HepG2 (cell line): ENCODE data around the gene HNRNPM. TPM values are rescaled to one million over a fixed set of nuclear protein-coding genes. Genes with fewer than 3 reads are reported as not detected.

Source experiments
- ARNT ChIP-seq: fragments of 450-650 bp; IDR thresholded peaks from 2 replicates; pipeline ENCODE4 v1.6.1; 2017
- BORCS8-MEF2B ChIP-seq: sonication (generic); formaldehyde crosslinking; IDR thresholded peaks from 2 replicates; pipeline ENCODE4 v1.8.0; 2022; ENCODE audit warnings: mild to moderate bottlenecking, missing genetic modification reagents
- HOXD1 ChIP-seq: sonication (generic); formaldehyde crosslinking; IDR thresholded peaks from 2 replicates; pipeline ENCODE4 v1.5.0; 2020; ENCODE audit warnings: missing genetic modification reagents
- JUND ChIP-seq: sonication (generic); formaldehyde crosslinking; IDR thresholded peaks from 2 replicates; pipeline ENCODE4 v1.8.0; 2022; ENCODE audit warnings: mild to moderate bottlenecking, missing genetic modification reagents
- MEIS2 ChIP-seq: sonication (generic); formaldehyde crosslinking; IDR thresholded peaks from 2 replicates; pipeline ENCODE4 v1.9.0; 2021; ENCODE audit warnings: mild to moderate bottlenecking, missing genetic modification reagents
- POLR2G ChIP-seq: fragments of 200-400 bp; formaldehyde crosslinking; IDR thresholded peaks from 2 replicates; pipeline ENCODE4 v1.6.1; 2018; ENCODE audit warnings: mild to moderate bottlenecking, low read depth, low read length, moderate library complexity
- RXRA ChIP-seq: sonication (generic); formaldehyde crosslinking; IDR thresholded peaks from 2 replicates; pipeline ENCODE4 v1.5.1; 2020; ENCODE audit warnings: missing genetic modification reagents
- SETDB1 ChIP-seq: sonication (generic); formaldehyde crosslinking; IDR thresholded peaks from 2 replicates; pipeline ENCODE4 v1.5.1; 2020; ENCODE audit warnings: missing genetic modification reagents, mild to moderate bottlenecking, borderline replicate concordance
- SNRNP70 ChIP-seq: fragments of 200-400 bp; formaldehyde crosslinking; IDR thresholded peaks from 2 replicates; pipeline ENCODE4 v1.6.1; 2017; ENCODE audit warnings: mild to moderate bottlenecking, low read depth, low read length, moderate library complexity
- TBP ChIP-seq: sonication (generic); formaldehyde crosslinking; IDR thresholded peaks from 2 replicates; pipeline ENCODE4 v1.5.0; 2020; ENCODE audit warnings: missing genetic modification reagents
- WIZ ChIP-seq: sonication (generic); formaldehyde crosslinking; IDR thresholded peaks from 2 replicates; pipeline ENCODE4 v1.5.1; 2020; ENCODE audit warnings: mild to moderate bottlenecking, missing genetic modification reagents
- ZNF20 ChIP-seq: sonication (generic); formaldehyde crosslinking; IDR thresholded peaks from 2 replicates; pipeline ENCODE4 v1.4.0; 2020; ENCODE audit warnings: mild to moderate bottlenecking, moderate library complexity, missing genetic modification reagents
- ZNF468 ChIP-seq: sonication (generic); formaldehyde crosslinking; IDR thresholded peaks from 2 replicates; pipeline ENCODE4 v1.8.0; 2022; ENCODE audit warnings: mild to moderate bottlenecking, moderate library complexity, missing genetic modification reagents
- ZNF510 ChIP-seq: sonication (generic); formaldehyde crosslinking; IDR thresholded peaks from 2 replicates; pipeline ENCODE4 v1.4.0; 2020; ENCODE audit warnings: low read depth, mild to moderate bottlenecking, missing genetic modification reagents
- ZNF549 ChIP-seq: sonication (generic); formaldehyde crosslinking; IDR thresholded peaks from 2 replicates; pipeline ENCODE4 v1.5.0; 2020; ENCODE audit warnings: missing genetic modification reagents
- ZNF556 ChIP-seq: sonication (generic); formaldehyde crosslinking; IDR thresholded peaks from 2 replicates; pipeline ENCODE4 v1.4.0; 2020; ENCODE audit warnings: mild to moderate bottlenecking, missing genetic modification reagents, borderline replicate concordance
- ZNF687 ChIP-seq: sonication (generic); formaldehyde crosslinking; IDR thresholded peaks from 2 replicates; pipeline ENCODE4 v1.5.1; 2020; ENCODE audit warnings: mild to moderate bottlenecking, missing genetic modification reagents, moderate library complexity
- polyA plus RNA-seq, 8 experiments: library from polyadenylated mRNA; depleted of rRNA in 3 of 8; stranded (reverse) in 7 of 8; unstranded in 1 of 8; fragments of >200 nt; fragmentation: Illumina TruSeq in 4 of 8; extraction: Trizol in 4 of 8; gene quantifications; 2 replicates each; pipeline versions ENCODE4 v1.2.1 to v1.2.3, GENCODE V29; 2011 to 2016; ENCODE audit warnings: low read depth in 4 of 8, missing spikeins in 1 of 8, mixed read lengths in 1 of 8; ENCODE audit not compliant: insufficient read depth in 1 of 8
- total RNA-seq, 5 experiments: library from RNA; depleted of rRNA; stranded (reverse); fragments of >200 nt; fragmentation: Illumina TruSeq; extraction: Trizol; gene quantifications; 2 replicates each; pipeline ENCODE4 v1.2.3, GENCODE V29; 2016; ENCODE audit warnings: low read depth in 1 of 5
- TF ChIP-seq, protein P1 (sequence below): sonication (generic); formaldehyde crosslinking; IDR thresholded peaks from 2 replicates; pipeline ENCODE4 v1.4.0; 2020; ENCODE audit warnings: missing genetic modification reagents

Gene HNRNPM
- total and polyA plus RNA-seq, 2 of the 13 experiments (the other 11 are each of a cell fraction or from before 2014, with no cell fraction given): 56.7 to 102 TPM

DNA sequence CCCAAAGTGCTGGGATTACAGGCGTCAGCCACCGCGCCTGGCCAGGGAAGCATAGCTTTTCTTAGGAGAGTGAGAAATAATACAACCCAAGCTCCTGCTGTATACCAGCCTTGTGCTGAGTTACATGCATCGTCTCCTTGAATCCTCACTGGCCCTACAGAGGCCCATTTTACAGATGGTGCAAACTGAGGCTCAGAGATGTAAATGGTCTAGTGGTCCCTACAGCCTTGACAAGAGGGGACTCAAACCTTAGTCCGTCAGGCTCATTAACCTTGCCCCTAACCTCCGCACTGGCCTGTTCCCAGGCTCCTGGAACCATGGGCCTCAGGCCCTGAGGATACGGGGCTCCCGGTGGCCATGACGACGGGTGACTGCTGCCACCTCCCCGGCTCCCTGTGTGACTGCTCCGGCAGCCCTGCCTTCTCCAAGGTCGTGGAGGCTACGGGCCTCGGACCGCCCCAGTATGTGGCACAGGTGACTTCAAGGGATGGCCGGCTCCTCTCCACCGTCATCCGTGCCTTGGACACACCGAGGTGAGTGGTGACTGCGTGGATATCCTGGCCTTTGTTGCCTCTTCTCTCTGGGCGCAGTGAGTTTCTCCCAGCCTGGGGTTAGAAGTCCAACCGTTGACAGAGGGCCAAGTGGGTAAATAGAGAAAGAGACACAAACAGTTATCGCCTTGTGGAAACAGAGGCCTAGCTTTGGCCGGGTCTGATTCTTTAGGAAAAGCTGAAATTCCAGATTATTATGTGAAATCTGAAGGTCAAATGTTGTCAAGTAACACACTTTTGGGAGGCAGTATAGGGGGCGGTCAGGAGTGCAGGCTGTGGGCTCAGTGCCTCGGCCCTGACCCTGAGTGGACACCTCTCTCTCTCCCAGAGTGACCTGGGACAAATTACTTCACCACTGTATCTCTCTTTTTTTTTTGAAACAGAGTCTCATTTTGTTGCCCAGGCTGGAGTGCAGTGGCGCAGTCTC, 23.0 kb upstream of the HNRNPM start (continued):
- peak; percentile 32; the same call in 1 of the 2 replicates for TF ChIP-seq JUND (CRISPR knock-in tag)
- no peak for TF ChIP-seq ZNF468 (CRISPR knock-in tag)
- TF ChIP-seq RXRA (CRISPR knock-in tag): peak; percentile 77; the same call in 1 of the 2 replicates
- TF ChIP-seq SETDB1 (CRISPR knock-in tag): no peak
- TF ChIP-seq HOXD1 (CRISPR knock-in tag): peak; percentile 72
- peak; percentile 53 for TF ChIP-seq POLR2G
- TF ChIP-seq, protein P1, sequence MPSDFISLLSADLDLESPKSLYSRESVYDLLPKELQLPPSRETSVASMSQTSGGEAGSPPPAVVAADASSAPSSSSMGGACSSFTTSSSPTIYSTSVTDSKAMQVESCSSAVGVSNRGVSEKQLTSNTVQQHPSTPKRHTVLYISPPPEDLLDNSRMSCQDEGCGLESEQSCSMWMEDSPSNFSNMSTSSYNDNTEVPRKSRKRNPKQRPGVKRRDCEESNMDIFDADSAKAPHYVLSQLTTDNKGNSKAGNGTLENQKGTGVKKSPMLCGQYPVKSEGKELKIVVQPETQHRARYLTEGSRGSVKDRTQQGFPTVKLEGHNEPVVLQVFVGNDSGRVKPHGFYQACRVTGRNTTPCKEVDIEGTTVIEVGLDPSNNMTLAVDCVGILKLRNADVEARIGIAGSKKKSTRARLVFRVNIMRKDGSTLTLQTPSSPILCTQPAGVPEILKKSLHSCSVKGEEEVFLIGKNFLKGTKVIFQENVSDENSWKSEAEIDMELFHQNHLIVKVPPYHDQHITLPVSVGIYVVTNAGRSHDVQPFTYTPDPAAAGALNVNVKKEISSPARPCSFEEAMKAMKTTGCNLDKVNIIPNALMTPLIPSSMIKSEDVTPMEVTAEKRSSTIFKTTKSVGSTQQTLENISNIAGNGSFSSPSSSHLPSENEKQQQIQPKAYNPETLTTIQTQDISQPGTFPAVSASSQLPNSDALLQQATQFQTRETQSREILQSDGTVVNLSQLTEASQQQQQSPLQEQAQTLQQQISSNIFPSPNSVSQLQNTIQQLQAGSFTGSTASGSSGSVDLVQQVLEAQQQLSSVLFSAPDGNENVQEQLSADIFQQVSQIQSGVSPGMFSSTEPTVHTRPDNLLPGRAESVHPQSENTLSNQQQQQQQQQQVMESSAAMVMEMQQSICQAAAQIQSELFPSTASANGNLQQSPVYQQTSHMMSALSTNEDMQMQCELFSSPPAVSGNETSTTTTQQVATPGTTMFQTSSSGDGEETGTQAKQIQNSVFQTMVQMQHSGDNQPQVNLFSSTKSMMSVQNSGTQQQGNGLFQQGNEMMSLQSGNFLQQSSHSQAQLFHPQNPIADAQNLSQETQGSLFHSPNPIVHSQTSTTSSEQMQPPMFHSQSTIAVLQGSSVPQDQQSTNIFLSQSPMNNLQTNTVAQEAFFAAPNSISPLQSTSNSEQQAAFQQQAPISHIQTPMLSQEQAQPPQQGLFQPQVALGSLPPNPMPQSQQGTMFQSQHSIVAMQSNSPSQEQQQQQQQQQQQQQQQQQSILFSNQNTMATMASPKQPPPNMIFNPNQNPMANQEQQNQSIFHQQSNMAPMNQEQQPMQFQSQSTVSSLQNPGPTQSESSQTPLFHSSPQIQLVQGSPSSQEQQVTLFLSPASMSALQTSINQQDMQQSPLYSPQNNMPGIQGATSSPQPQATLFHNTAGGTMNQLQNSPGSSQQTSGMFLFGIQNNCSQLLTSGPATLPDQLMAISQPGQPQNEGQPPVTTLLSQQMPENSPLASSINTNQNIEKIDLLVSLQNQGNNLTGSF (CRISPR knock-in tag): peak; percentile 46; the same call in 1 of the 2 replicates
- TF ChIP-seq ZNF556 (CRISPR knock-in tag): peak; percentile 36; the same call in 1 of the 2 replicates
- no peak for TF ChIP-seq ARNT
- TF ChIP-seq ZNF510 (CRISPR knock-in tag): 0 out of 2 replicates have a peak, but pooled peaks have one; percentile 31
- TF ChIP-seq ZNF687 (CRISPR knock-in tag): peak; percentile 89
- no peak for TF ChIP-seq ZNF549 (CRISPR knock-in tag)
- TF ChIP-seq BORCS8-MEF2B (CRISPR knock-in tag): peak; percentile 36; the same call in 1 of the 2 replicates
- TF ChIP-seq TBP (CRISPR knock-in tag): no peak
- TF ChIP-seq MEIS2 (CRISPR knock-in tag): no peak
- TF ChIP-seq SNRNP70: no peak
- TF ChIP-seq ZNF20: no peak
- TF ChIP-seq WIZ (CRISPR knock-in tag): no peak
